Gastroesophageal sphincter (tissue), 4 donors: Measurements from ENCODE around the gene SDHAF3. TPM values are rescaled to one million over a fixed set of nuclear protein-coding genes. Genes with fewer than 3 reads are reported as not detected.
A peak's percentile ranks its signal among the peaks of the same experiment; 100 is the strongest.
"Not testable (repeated sequence)": the region's sequence is repeated elsewhere in the genome, so short reads cannot be mapped to it uniquely, and the experiment has no call there.

Source experiments
- ATAC-seq: fragments of 150-250 bp; one replicate; pipeline ENCODE4 v1.9.1; 2016; ENCODE audit warnings: mild to moderate bottlenecking, moderate library complexity
- H3K27ac ChIP-seq, 4 donors: fragments of 200-600 bp; sonication (generic) in 3 of 4; 1 replicate in 3 of 4; 2 replicates in 1 of 4; pipeline ENCODE4 v1.5.1; 2016 to 2019
- H3K27me3 ChIP-seq: fragments of 200-600 bp; sonication (generic); one replicate; pipeline ENCODE4 v1.5.1; 2019
- H3K36me3 ChIP-seq, 2 donors: fragments of 200-600 bp; sonication (generic); one replicate each; pipeline ENCODE4 v1.5.1; 2019; ENCODE audit warnings: control low read depth in 1 of 2
- H3K4me1 ChIP-seq, 3 donors: fragments of 200-600 bp; sonication (generic); 1 replicate in 2 of 3; 2 replicates in 1 of 3; pipeline ENCODE4 v1.5.1; 2016 to 2019; ENCODE audit warnings: control low read depth in 2 of 3
- H3K4me3 ChIP-seq, 2 donors: fragments of 200-600 bp; sonication (generic); one replicate each; pipeline ENCODE4 v1.5.1; 2019; ENCODE audit warnings: mild to moderate bottlenecking in 1 of 2, moderate library complexity in 1 of 2
- H3K9me3 ChIP-seq, 3 donors: fragments of 200-600 bp; sonication (generic); one replicate each; pipeline ENCODE4 v1.5.1; 2017 to 2019; ENCODE audit warnings: control low read depth in 2 of 3
- CTCF ChIP-seq, 4 experiments: fragments of 200-600 bp in 2 of 4; fragments of 450-650 bp in 2 of 4; sonication (generic) in 1 of 4; IDR thresholded peaks; one replicate each; pipeline ENCODE4 v1.5.1; 2017 to 2019; ENCODE audit warnings: antibody characterized with exemption in 4 of 4, mild to moderate bottlenecking in 2 of 4, moderate library complexity in 2 of 4
- EP300 ChIP-seq: sonication (generic); formaldehyde crosslinking; IDR thresholded peaks from one replicate; pipeline ENCODE4 v1.6.1; 2017; ENCODE audit warnings: antibody characterized with exemption, mild to moderate bottlenecking
- POLR2A ChIP-seq, 2 donors: fragments of 450-650 bp; IDR thresholded peaks; one replicate each; pipeline ENCODE4 v1.6.1; 2017; ENCODE audit warnings: antibody characterized with exemption in 2 of 2, mild to moderate bottlenecking in 2 of 2, moderate library complexity in 1 of 2
- POLR2AphosphoS5 ChIP-seq: sonication (generic); formaldehyde crosslinking; IDR thresholded peaks from one replicate; pipeline ENCODE4 v1.6.1; 2017; ENCODE audit warnings: antibody characterized with exemption
- WGBS, 2 donors: methylation state at CpG; one replicate each; pipeline ENCODE4 v1.1.5; 2018; ENCODE audit warnings: low coverage in 1 of 2; 5-methylcytosine and 5-hydroxymethylcytosine counted together
- total RNA-seq, 4 donors: library from RNA; depleted of rRNA; stranded (reverse); fragments of >200 nt; gene quantifications; one replicate each; pipeline ENCODE4 v1.1.0, GENCODE V29; 2016

SDHAF3 gene
- total RNA-seq, 4 donors from 2014 or later: 6.9 to 8.5 (median 7.2) TPM

- Histone ChIP-seq H3K27me3 (no peaks in the 10 kb centered on the region), H3K4me1 (peaks cover 0 to 17% (median 7%) of the 10 kb centered on the region in 3 donors), H3K9me3 (peaks cover 0 to under 1% (median 0%) of the 10 kb centered on the region in 3 donors), H3K4me3 (no peak overlapping the region), H3K27ac (no peak overlapping the region), H3K36me3 (no peaks in the 10 kb centered on the region)
- no peak for TF ChIP-seq EP300
- TF ChIP-seq CTCF (IDR thresholded peaks at IDR 0.05): no peak
- TF ChIP-seq POLR2A (IDR thresholded peaks at IDR 0.05): no peak
- TF ChIP-seq POLR2AphosphoS5: no peak
- WGBS, 2 donors: 80 to 83% methylated on average over 3 to 5 of the region's 5 CpGs
- no peak for ATAC-seq
Observed at GRCh38 chr7:97116308-97116707, 1.2 kb upstream of the SDHAF3 start.

- 58 to 62% methylated on average over 9 of the region's 9 CpGs for WGBS, 2 donors
- Histone ChIP-seq H3K27me3 (no peaks in the 10 kb centered on the region), H3K27ac (peak overlapping the region in 3 of 4 donors; percentile 80 to 84 (median 81)), H3K4me1 (peaks cover 0 to 17% (median 7%) of the 10 kb centered on the region in 3 donors), H3K4me3 (peak overlapping the region; percentile 39 to 62), H3K36me3 (no peaks in the 10 kb centered on the region), H3K9me3 (no peaks in the 10 kb centered on the region)
- TF ChIP-seq EP300 (no peak), CTCF (IDR thresholded peaks at IDR 0.05) (no peak), POLR2A (IDR thresholded peaks at IDR 0.05) (no peak)
- peak; percentile 16 for ATAC-seq
Observed at GRCh38 chr7:97117035-97117371, 495 bp upstream of the SDHAF3 start.

GRCh38 chr7:97118306-97118917 lies 914 bp downstream of the SDHAF3 start:
- H3K9me3 ChIP-seq: no peaks in the 10 kb centered on the region
- TF ChIP-seq CTCF (IDR thresholded peaks at IDR 0.05) (no peak), EP300 (no peak)
- 17 to 18% methylated on average over 11 to 13 of the region's 13 CpGs for WGBS, 2 donors
- H3K27ac ChIP-seq: peak overlapping the region in 1 of 4 donors; percentile 80
- ATAC-seq: no peak
- peak overlapping the region; percentile 39 to 62 for H3K4me3 ChIP-seq
- peaks cover 0 to 17% (median 7%) of the 10 kb centered on the region in 3 donors for H3K4me1 ChIP-seq
- H3K36me3 ChIP-seq: no peaks in the 10 kb centered on the region
- H3K27me3 ChIP-seq: no peaks in the 10 kb centered on the region

- no peak overlapping the region for H3K4me3 ChIP-seq
- 73 to 94% methylated on average over 2 of the region's 2 CpGs for WGBS, 2 donors
- TF ChIP-seq EP300 (no peak), POLR2AphosphoS5 (no peak), CTCF (IDR thresholded peaks at IDR 0.05) (no peak), POLR2A (IDR thresholded peaks at IDR 0.05) (no peak)
- no peak overlapping the region for H3K27ac ChIP-seq
- H3K4me1 ChIP-seq: peaks cover 0 to 17% (median 7%) of the 10 kb centered on the region in 3 donors
- no peak for ATAC-seq
- H3K27me3 ChIP-seq: no peaks in the 10 kb centered on the region
- H3K36me3 ChIP-seq: no peaks in the 10 kb centered on the region
- no peaks in the 10 kb centered on the region for H3K9me3 ChIP-seq
Observed at GRCh38 chr7:97119747-97120146, 2.2 kb downstream of the SDHAF3 start.

- no peak for ATAC-seq
- no peak overlapping the region for H3K27ac ChIP-seq
- no peaks in the 10 kb centered on the region for H3K9me3 ChIP-seq
- 88 to 89% methylated on average over 5 of the region's 5 CpGs for WGBS, 2 donors
- H3K27me3 ChIP-seq: no peaks in the 10 kb centered on the region
- H3K36me3 ChIP-seq: no peaks in the 10 kb centered on the region
- no peak overlapping the region for H3K4me3 ChIP-seq
- TF ChIP-seq CTCF (IDR thresholded peaks at IDR 0.05) (no peak), POLR2A (IDR thresholded peaks at IDR 0.05) (no peak), POLR2AphosphoS5 (no peak), EP300 (no peak)
- H3K4me1 ChIP-seq: peaks cover 0 to 17% (median 7%) of the 10 kb centered on the region in 3 donors
Observed at GRCh38 chr7:97120713-97121457, 3.4 kb downstream of the SDHAF3 start.

GRCh38 chr7:97123115-97123514 lies 5.6 kb downstream of the SDHAF3 start:
- peaks cover 0 to 13% (median 3%) of the 10 kb centered on the region in 3 donors for H3K4me1 ChIP-seq
- not testable (repeated sequence) for H3K9me3 ChIP-seq, H3K36me3 ChIP-seq, ATAC-seq, H3K27me3 ChIP-seq, H3K27ac ChIP-seq, H3K4me3 ChIP-seq
- WGBS, 2 donors: 75 to 100% methylated on average over 1 to 2 of the region's 2 CpGs
